ENCODE data around the gene TMCO4. TPM values are rescaled to one million over a fixed set of nuclear protein-coding genes. Genes with fewer than 3 reads are reported as not detected.

Gene TMCO4
- total RNA-seq, 1 donor, result 25.3 TPM

GRCh38 chr1:19725606-19726005 lies 74.1 kb downstream of the TMCO4 start:
- no peak for DNase-seq (ENCODE audit: low read depth in 2 of 3, low spot score in 2 of 3)

GRCh38 chr1:19723874-19724273 lies 75.8 kb downstream of the TMCO4 start:
- DNase-seq (ENCODE audit: low read depth in 2 of 3, low spot score in 2 of 3), result no peak

- no peak for DNase-seq (ENCODE audit: low read depth in 2 of 3, low spot score in 2 of 3)
These were observed 78.7 kb downstream of the TMCO4 start for GRCh38 chr1:19720973-19721372.

- no peak for DNase-seq (ENCODE audit: low read depth in 2 of 3, low spot score in 2 of 3)
These were observed 79.5 kb downstream of the TMCO4 start for GRCh38 chr1:19720174-19720573.

GRCh38 chr1:19717467-19717866 lies 82.2 kb downstream of the TMCO4 start:
- no peak for DNase-seq (ENCODE audit: low read depth in 2 of 3, low spot score in 2 of 3)

- peak; percentile 51 to 93 (median 87) for DNase-seq (ENCODE audit: low read depth in 2 of 3, low spot score in 2 of 3)
These were observed 84.1 kb downstream of the TMCO4 start for GRCh38 chr1:19715334-19716203.

GRCh38 chr1:19712928-19713327 lies 86.8 kb downstream of the TMCO4 start:
- no peak for DNase-seq (ENCODE audit: low read depth in 2 of 3, low spot score in 2 of 3)

- DNase-seq (ENCODE audit: low read depth in 2 of 3, low spot score in 2 of 3), result no peak
These were observed 88.7 kb downstream of the TMCO4 start for GRCh38 chr1:19710825-19711611.

GRCh38 chr1:19709260-19709793 lies 90.4 kb downstream of the TMCO4 start:
- DNase-seq (ENCODE audit: low read depth in 2 of 3, low spot score in 2 of 3), result no peak

- no peak for DNase-seq (ENCODE audit: low read depth in 2 of 3, low spot score in 2 of 3)
These were observed 91.1 kb downstream of the TMCO4 start for GRCh38 chr1:19708567-19709110.

- no peak for DNase-seq (ENCODE audit: low read depth in 2 of 3, low spot score in 2 of 3)
These were observed 93.6 kb downstream of the TMCO4 start for GRCh38 chr1:19706136-19706535.

- no peak for DNase-seq (ENCODE audit: low read depth in 2 of 3, low spot score in 2 of 3)
These were observed 94.3 kb downstream of the TMCO4 start for GRCh38 chr1:19705464-19705863.

GRCh38 chr1:19704247-19705113 lies 95.2 kb downstream of the TMCO4 start:
- DNase-seq (ENCODE audit: low read depth in 2 of 3, low spot score in 2 of 3), result peak; percentile 28 to 40 (median 39)

- no peak for DNase-seq (ENCODE audit: low read depth in 2 of 3, low spot score in 2 of 3)
These were observed 96.4 kb downstream of the TMCO4 start for GRCh38 chr1:19703280-19703679.

GRCh38 chr1:19700079-19700777 lies 99.5 kb downstream of the TMCO4 start:
- no peak for DNase-seq (ENCODE audit: low read depth in 2 of 3, low spot score in 2 of 3)

GRCh38 chr1:19698181-19698580 lies 101.5 kb downstream of the TMCO4 start:
- DNase-seq (ENCODE audit: low read depth in 2 of 3, low spot score in 2 of 3), result no peak

- no peak for DNase-seq (ENCODE audit: low read depth in 2 of 3, low spot score in 2 of 3)
These were observed 102.9 kb downstream of the TMCO4 start for GRCh38 chr1:19696820-19697219.

- DNase-seq (ENCODE audit: low read depth in 2 of 3, low spot score in 2 of 3), result no peak
These were observed 103.9 kb downstream of the TMCO4 start for GRCh38 chr1:19695772-19696171.

- no peak for DNase-seq (ENCODE audit: low read depth in 2 of 3, low spot score in 2 of 3)
These were observed 105.4 kb downstream of the TMCO4 start for GRCh38 chr1:19694298-19694697.

- DNase-seq (ENCODE audit: low read depth in 2 of 3, low spot score in 2 of 3), result no peak
These were observed 109.4 kb downstream of the TMCO4 start for GRCh38 chr1:19690342-19690741.
